HepG2 (cell line): Measurements from ENCODE around the gene DOCK1.

ENCODE experiments used
- MAX ChIP-seq: IDR thresholded peaks from 2 replicates; pipeline ENCODE4 v1.6.1; 2012; ENCODE audit warnings: inconsistent platforms
- POLR2A ChIP-seq, 2 experiments: IDR thresholded peaks; 2 replicates each; pipeline ENCODE4 v1.6.1; 2011; ENCODE audit warnings: low read depth in 2 of 2, low read length in 2 of 2, mild to moderate bottlenecking in 1 of 2, moderate library complexity in 1 of 2; ENCODE audit not compliant: insufficient read depth in 1 of 2
- ZNF274 ChIP-seq: sonication (generic); formaldehyde crosslinking; IDR thresholded peaks from 2 replicates; pipeline ENCODE4 v1.5.1; 2020; ENCODE audit warnings: mild to moderate bottlenecking, missing genetic modification reagents
- TF ChIP-seq, protein P1 (sequence below): sonication (generic); formaldehyde crosslinking; IDR thresholded peaks from 2 replicates; pipeline ENCODE4 v1.5.0; 2020; ENCODE audit warnings: missing genetic modification reagents, mild to moderate bottlenecking, borderline replicate concordance
- TF ChIP-seq, protein P2 (sequence below), 2 experiments: fragments of 450-650 bp in 1 of 2; sonication (generic) in 1 of 2; formaldehyde crosslinking in 1 of 2; IDR thresholded peaks; 2 replicates each; pipeline versions ENCODE4 v1.6.1 to v1.8.0; 2016 to 2022; ENCODE audit warnings: antibody characterized with exemption in 1 of 2, mild to moderate bottlenecking in 1 of 2, missing genetic modification reagents in 1 of 2
- TF ChIP-seq, protein P3 (sequence below): sonication (generic); formaldehyde crosslinking; IDR thresholded peaks from 2 replicates; pipeline ENCODE4 v1.4.0; 2020; ENCODE audit warnings: missing genetic modification reagents

GRCh38 chr10:127043301-127043700 is 138.1 kb downstream of the DOCK1 start:
- TF ChIP-seq, protein P1, sequence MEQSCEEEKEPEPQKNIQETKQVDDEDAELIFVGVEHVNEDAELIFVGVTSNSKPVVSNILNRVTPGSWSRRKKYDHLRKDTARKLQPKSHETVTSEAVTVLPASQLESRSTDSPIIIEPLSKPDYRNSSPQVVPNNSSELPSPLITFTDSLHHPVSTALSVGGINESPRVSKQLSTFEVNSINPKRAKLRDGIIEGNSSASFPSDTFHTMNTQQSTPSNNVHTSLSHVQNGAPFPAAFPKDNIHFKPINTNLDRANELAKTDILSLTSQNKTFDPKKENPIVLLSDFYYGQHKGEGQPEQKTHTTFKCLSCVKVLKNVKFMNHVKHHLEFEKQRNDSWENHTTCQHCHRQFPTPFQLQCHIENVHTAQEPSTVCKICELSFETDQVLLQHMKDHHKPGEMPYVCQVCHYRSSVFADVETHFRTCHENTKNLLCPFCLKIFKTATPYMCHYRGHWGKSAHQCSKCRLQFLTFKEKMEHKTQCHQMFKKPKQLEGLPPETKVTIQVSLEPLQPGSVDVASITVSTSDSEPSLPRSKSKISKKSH, result no peak
- TF ChIP-seq ZNF274 (CRISPR knock-in tag), result no peak
- TF ChIP-seq, protein P2, sequence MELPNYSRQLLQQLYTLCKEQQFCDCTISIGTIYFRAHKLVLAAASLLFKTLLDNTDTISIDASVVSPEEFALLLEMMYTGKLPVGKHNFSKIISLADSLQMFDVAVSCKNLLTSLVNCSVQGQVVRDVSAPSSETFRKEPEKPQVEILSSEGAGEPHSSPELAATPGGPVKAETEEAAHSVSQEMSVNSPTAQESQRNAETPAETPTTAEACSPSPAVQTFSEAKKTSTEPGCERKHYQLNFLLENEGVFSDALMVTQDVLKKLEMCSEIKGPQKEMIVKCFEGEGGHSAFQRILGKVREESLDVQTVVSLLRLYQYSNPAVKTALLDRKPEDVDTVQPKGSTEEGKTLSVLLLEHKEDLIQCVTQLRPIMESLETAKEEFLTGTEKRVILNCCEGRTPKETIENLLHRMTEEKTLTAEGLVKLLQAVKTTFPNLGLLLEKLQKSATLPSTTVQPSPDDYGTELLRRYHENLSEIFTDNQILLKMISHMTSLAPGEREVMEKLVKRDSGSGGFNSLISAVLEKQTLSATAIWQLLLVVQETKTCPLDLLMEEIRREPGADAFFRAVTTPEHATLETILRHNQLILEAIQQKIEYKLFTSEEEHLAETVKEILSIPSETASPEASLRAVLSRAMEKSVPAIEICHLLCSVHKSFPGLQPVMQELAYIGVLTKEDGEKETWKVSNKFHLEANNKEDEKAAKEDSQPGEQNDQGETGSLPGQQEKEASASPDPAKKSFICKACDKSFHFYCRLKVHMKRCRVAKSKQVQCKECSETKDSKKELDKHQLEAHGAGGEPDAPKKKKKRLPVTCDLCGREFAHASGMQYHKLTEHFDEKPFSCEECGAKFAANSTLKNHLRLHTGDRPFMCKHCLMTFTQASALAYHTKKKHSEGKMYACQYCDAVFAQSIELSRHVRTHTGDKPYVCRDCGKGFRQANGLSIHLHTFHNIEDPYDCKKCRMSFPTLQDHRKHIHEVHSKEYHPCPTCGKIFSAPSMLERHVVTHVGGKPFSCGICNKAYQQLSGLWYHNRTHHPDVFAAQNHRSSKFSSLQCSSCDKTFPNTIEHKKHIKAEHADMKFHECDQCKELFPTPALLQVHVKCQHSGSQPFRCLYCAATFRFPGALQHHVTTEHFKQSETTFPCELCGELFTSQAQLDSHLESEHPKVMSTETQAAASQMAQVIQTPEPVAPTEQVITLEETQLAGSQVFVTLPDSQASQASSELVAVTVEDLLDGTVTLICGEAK (IDR thresholded peaks at IDR 0.05), result no peak
- TF ChIP-seq, protein P2 (CRISPR knock-in tag; IDR thresholded peaks at IDR 0.05), result no peak
- TF ChIP-seq, protein P3, sequence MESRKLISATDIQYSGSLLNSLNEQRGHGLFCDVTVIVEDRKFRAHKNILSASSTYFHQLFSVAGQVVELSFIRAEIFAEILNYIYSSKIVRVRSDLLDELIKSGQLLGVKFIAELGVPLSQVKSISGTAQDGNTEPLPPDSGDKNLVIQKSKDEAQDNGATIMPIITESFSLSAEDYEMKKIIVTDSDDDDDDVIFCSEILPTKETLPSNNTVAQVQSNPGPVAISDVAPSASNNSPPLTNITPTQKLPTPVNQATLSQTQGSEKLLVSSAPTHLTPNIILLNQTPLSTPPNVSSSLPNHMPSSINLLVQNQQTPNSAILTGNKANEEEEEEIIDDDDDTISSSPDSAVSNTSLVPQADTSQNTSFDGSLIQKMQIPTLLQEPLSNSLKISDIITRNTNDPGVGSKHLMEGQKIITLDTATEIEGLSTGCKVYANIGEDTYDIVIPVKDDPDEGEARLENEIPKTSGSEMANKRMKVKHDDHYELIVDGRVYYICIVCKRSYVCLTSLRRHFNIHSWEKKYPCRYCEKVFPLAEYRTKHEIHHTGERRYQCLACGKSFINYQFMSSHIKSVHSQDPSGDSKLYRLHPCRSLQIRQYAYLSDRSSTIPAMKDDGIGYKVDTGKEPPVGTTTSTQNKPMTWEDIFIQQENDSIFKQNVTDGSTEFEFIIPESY (CRISPR knock-in tag), result no peak
- TF ChIP-seq POLR2A (IDR thresholded peaks at IDR 0.05; ENCODE audit: insufficient read depth in 1 of 2, low read depth in 2 of 2, low read length in 2 of 2), result no peak
- TF ChIP-seq MAX, result no peak
